ENCODE measurements around the gene GNAL. TPM values are rescaled to one million over a fixed set of nuclear protein-coding genes. Genes with fewer than 3 reads are reported as not detected.
A peak's percentile ranks its signal among the peaks of the same experiment; 100 is the strongest.
"Not testable (repeated sequence)": the region's sequence is repeated elsewhere in the genome, so short reads cannot be mapped to it uniquely, and the experiment has no call there.

Gene GNAL
- total RNA-seq, 1 experiment from 2014 or later, result 0.17 TPM

DNA sequence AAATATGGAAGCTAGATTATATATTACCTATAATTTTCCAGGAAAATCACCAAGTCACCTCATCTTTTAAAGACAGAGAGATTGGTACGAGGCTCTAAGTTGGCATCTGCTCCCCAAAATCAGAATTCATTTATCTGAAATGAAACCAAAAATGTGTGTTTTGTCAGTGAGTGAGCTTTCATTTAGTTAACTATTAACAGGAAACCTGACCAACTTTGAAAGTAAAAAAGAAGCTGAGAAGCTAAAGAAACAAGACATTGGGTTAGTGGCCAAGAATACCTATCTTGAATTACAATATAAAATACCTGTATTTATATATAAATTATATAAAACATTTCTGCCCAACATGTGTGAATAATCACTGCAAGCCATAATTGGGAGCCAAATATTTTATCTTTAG is 217.1 kb downstream of the GNAL start:
- no peak for DNase-seq (ENCODE audit: low read depth)

- no peak for DNase-seq (ENCODE audit: low read depth)
These were observed 218.1 kb downstream of the GNAL start for GRCh38 chr18:11906926-11907874.

DNA sequence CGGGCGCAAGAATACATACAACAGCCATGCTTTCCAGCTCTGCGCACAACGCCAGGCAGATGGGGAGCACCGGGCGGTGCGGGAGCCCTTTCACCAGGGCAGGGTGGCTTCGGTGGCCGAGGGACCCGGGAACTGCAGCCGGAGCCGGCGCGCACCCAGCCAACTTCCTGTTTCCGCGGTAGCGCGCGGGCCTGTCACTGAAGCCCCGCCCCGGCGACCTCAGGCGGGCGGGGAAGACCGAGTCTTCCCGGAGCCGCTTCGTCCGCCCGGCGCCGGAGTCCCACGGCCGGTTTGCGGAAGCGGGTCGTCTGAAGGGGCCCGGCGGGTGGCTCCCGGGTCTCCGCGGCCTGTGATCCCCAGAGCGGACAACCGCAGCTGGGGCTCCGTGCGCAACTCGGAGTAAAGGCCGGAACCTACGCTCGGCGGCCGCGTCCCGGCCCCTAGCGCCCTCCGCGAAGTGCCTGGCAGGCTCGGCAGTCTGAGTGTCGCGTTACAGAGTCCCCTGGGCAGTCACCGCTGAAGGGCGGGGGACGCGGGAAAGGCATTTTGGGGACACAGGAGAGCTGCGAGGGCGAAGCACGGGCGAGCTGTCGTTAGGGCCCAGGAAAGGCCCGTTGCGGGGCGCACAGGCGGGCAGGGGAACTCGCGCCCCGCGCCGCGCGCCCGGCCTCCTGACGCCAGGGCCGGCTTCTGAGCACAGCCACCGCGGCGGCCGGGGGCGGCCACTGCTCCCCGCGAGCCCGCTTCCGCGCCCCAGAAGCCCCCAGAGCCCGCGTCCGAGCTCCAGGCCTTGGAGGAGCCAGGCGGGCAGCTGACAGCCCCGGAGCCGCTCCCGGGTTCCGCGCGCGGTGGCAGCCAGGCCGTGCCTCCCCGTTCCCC is 219.4 kb downstream of the GNAL start, which contains the start of gene MPPE1:
MPPE1 (minus strand) TSS at position 136 of the 879 bp plus-strand sequence. CDS start 11,053 bp downstream, outside the sequence.
- DNase-seq (ENCODE audit: low read depth), result peak; percentile 81

GRCh38 chr18:11909061-11909455 is 220.0 kb downstream of the GNAL start:
- no peak for DNase-seq (ENCODE audit: low read depth)

DNA sequence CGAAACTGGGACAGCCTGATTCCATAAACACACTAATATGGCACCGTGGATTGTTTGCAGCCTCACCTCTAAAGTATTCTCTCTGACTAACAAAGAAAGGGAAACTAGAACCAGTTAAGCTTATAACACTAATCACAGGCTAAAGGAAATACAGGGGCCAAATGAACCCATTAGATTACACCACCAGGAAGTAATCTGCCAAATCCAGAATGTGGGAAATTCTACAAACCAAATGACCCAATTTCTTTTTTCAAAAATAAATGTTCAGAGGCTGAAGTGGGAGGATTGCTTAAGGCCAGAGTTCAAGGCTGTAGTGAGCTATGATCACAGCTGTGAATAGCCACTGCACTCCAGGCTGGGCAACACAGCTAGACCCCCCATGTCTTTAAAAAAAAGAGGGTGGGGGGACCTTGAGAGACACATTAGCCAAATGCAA is 220.5 kb downstream of the GNAL start:
- peak; percentile 26 for DNase-seq (ENCODE audit: low read depth)

GRCh38 chr18:11916880-11917279 is 227.8 kb downstream of the GNAL start:
- peak; percentile 68 for DNase-seq (ENCODE audit: low read depth)

- not testable (repeated sequence) for DNase-seq (ENCODE audit: low read depth)
These were observed 230.5 kb downstream of the GNAL start for GRCh38 chr18:11919522-11919921.

- DNase-seq (ENCODE audit: low read depth), result no peak
These were observed 234.4 kb downstream of the GNAL start for GRCh38 chr18:11923450-11923849.

GRCh38 chr18:11925800-11926481 is 236.9 kb downstream of the GNAL start:
- DNase-seq (ENCODE audit: low read depth), result no peak

GRCh38 chr18:11927497-11927896 is 238.4 kb downstream of the GNAL start:
- DNase-seq (ENCODE audit: low read depth), result no peak

- DNase-seq (ENCODE audit: low read depth), result no peak
These were observed 243.3 kb downstream of the GNAL start for GRCh38 chr18:11932393-11932792.

Other genes starting within 250 kb of the GNAL start
- gene SLC35G4, start 79.7 kb upstream of the GNAL start, total RNA-seq (2014; rRNA removed), result not detected in 2 replicates
- gene CHMP1B, start 162.1 kb downstream of the GNAL start, total RNA-seq (2014; rRNA removed), result 37.6 and 42.5 TPM in 2 replicates
- gene MPPE1, start 219.1 kb downstream of the GNAL start, total RNA-seq (2014; rRNA removed), result 28.9 and 29.0 TPM in 2 replicates